ENCODE data around the gene ANP32E.
"Not testable (repeated sequence)": the region's sequence is repeated elsewhere in the genome, so short reads cannot be mapped to it uniquely, and the experiment has no call there.

GRCh38 chr1:150215855-150216254, 20.1 kb downstream of the ANP32E start:
- TF ChIP-seq CTCF (IDR thresholded peaks at IDR 0.05); EZH2 (IDR thresholded peaks at IDR 0.05; ENCODE audit: borderline replicate concordance, insufficient read depth, low read depth, low read length, poor library complexity, severe bottlenecking): not testable (repeated sequence)
